Measurements from ENCODE around the gene CXXC4.

Gene CXXC4

GRCh38 chr4:104424989-104425388 is 69.7 kb downstream of the CXXC4 start:
- no peak overlapping the region for H3K4me3 ChIP-seq (ENCODE audit: low read depth, low read length)
- no peak for TF ChIP-seq CTCF (IDR thresholded peaks at IDR 0.05; ENCODE audit: borderline replicate concordance, insufficient read depth, low read depth, low read length)

- H3K4me3 ChIP-seq (ENCODE audit: low read depth, low read length), result no peak overlapping the region
- no peak for TF ChIP-seq CTCF (IDR thresholded peaks at IDR 0.05; ENCODE audit: borderline replicate concordance, insufficient read depth, low read depth, low read length)
Measured at GRCh38 chr4:104424475-104424941, 70.2 kb downstream of the CXXC4 start.

- H3K4me3 ChIP-seq (ENCODE audit: low read depth, low read length), result no peak overlapping the region
- TF ChIP-seq CTCF (IDR thresholded peaks at IDR 0.05; ENCODE audit: borderline replicate concordance, insufficient read depth, low read depth, low read length), result no peak
Measured at GRCh38 chr4:104421566-104421965, 73.1 kb downstream of the CXXC4 start.

- no peak for TF ChIP-seq CTCF (IDR thresholded peaks at IDR 0.05; ENCODE audit: borderline replicate concordance, insufficient read depth, low read depth, low read length)
- H3K4me3 ChIP-seq (ENCODE audit: low read depth, low read length), result no peak overlapping the region
Measured at GRCh38 chr4:104420766-104421165, 73.9 kb downstream of the CXXC4 start.
